Mesendoderm (in vitro differentiated cells): Measurements from ENCODE around the gene PRKCA.

Source experiments
- DNase-seq: peaks from one replicate; pipeline ENCODE4 v3.0.0; 2013
- H2AK5ac ChIP-seq: 2 replicates; pipeline ENCODE4 v1.6.1; 2013; ENCODE audit warnings: low read length, inconsistent platforms
- H2BK120ac ChIP-seq: 2 replicates; pipeline ENCODE4 v1.6.1; 2013; ENCODE audit warnings: low read depth, mild to moderate bottlenecking, low read length, moderate library complexity, mixed read lengths
- H2BK15ac ChIP-seq: replicated peaks from 2 replicates; pipeline ENCODE4 v1.6.1; 2013; ENCODE audit warnings: low read depth, mild to moderate bottlenecking, moderate library complexity
- H2BK5ac ChIP-seq: 2 replicates; pipeline ENCODE4 v1.6.1; 2013; ENCODE audit warnings: low read length, inconsistent platforms
- H3K18ac ChIP-seq: 2 replicates; pipeline ENCODE4 v1.6.1; 2013; ENCODE audit warnings: mild to moderate bottlenecking, low read length, mixed read lengths
- H3K23ac ChIP-seq: one replicate; pipeline ENCODE4 v1.6.1; 2013; ENCODE audit warnings: low read length
- H3K27ac ChIP-seq: 2 replicates; pipeline ENCODE4 v1.5.1; 2013; ENCODE audit warnings: low read depth, mild to moderate bottlenecking, inconsistent platforms, low read length, moderate library complexity
- H3K27me3 ChIP-seq: 2 replicates; pipeline ENCODE4 v1.6.1; 2013; ENCODE audit warnings: low read length, control low read depth, mild to moderate bottlenecking, inconsistent platforms; ENCODE audit not compliant: insufficient read depth, poor library complexity
- H3K36me3 ChIP-seq: 2 replicates; pipeline ENCODE4 v1.6.1; 2013; ENCODE audit warnings: low read length, inconsistent platforms; ENCODE audit not compliant: control insufficient read depth, insufficient read depth
- H3K4ac ChIP-seq: one replicate; pipeline ENCODE4 v1.6.1; 2013; ENCODE audit warnings: low read depth, mild to moderate bottlenecking, low read length, moderate library complexity
- H3K4me1 ChIP-seq: 2 replicates; pipeline ENCODE4 v1.6.1; 2013; ENCODE audit warnings: low read depth, low read length, inconsistent platforms; ENCODE audit not compliant: control insufficient read depth
- H3K4me2 ChIP-seq: 2 replicates; pipeline ENCODE4 v1.6.1; 2013; ENCODE audit warnings: low read length
- H3K4me3 ChIP-seq: 2 replicates; pipeline ENCODE4 v1.5.1; 2013; ENCODE audit warnings: mild to moderate bottlenecking, low read length
- H3K56ac ChIP-seq: one replicate; pipeline ENCODE4 v1.6.1; 2013; ENCODE audit warnings: low read length
- H3K79me1 ChIP-seq: 2 replicates; pipeline ENCODE4 v1.6.1; 2013; ENCODE audit warnings: low read length, inconsistent platforms
- H3K79me2 ChIP-seq: 2 replicates; pipeline ENCODE4 v1.6.1; 2013; ENCODE audit warnings: mild to moderate bottlenecking, low read length; ENCODE audit not compliant: control insufficient read depth, insufficient read depth
- H3K9ac ChIP-seq: 2 replicates; pipeline ENCODE4 v1.6.1; 2013; ENCODE audit warnings: low read length, inconsistent platforms
- H4K5ac ChIP-seq: one replicate; pipeline ENCODE4 v1.6.1; 2013; ENCODE audit warnings: low read length
- H4K8ac ChIP-seq: one replicate; pipeline ENCODE4 v1.6.1; 2013; ENCODE audit warnings: low read depth, mild to moderate bottlenecking, control low read depth, low read length, moderate library complexity
- WGBS: extraction: QIAGEN DNeasy Blood & Tissue Kit; methylation state at CpG from one replicate; pipeline ENCODE4 v1.1.7; 2013; ENCODE audit warnings: low lambda C conversion rate, missing lambda C conversion rate; ENCODE audit not compliant: insufficient coverage; ENCODE audit errors: extremely low coverage; 5-methylcytosine and 5-hydroxymethylcytosine counted together

PRKCA gene

DNA sequence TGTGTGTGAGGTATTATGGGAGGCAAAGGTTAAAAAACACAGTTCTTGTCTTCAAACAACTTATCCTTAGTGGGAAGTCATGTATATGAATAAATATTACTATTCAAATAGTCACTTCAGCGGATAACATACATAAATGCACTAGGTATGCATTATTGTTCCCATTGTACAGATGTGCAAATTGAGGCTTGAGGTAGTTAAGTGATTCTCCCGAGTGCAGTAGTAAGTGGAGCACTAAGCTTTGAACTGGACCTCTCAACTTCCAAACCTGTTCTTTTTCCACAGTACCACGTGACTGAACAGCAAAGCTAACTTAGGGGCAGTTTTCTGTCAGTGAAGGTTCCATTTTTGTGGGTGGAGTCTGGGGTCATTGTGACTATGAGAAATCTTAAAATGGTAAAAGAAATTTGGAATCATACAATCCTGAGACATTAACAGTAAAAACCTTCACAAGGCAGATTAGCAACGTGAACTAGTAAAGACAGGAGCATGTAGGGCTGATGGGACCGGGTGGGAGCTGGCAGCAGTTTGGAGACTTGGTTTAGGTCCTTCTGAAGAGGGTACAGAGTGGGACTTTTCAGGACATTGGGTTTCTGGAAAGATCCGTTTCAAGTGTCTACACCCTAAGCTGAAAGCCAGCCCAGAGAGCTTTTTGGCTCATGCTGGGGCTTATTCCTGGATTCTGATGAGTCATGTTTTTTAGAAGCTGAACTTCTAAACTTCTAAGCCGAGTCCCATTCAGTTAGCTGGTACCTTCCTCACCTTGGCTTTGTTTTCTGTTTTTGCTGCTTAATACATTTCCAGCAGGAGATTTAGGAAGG, 204.9 kb downstream of the PRKCA start:
- no CpG with 5 or more reads among the region's 7 CpGs for WGBS
- Histone ChIP-seq H2BK5ac (no peak overlapping the region), H3K27ac (no peak overlapping the region), H3K9ac (no peak overlapping the region), H2BK15ac (no peak overlapping the region), H3K4me1 (no peaks in the 10 kb centered on the region), H3K4ac (no peak overlapping the region), H3K27me3 (no peaks in the 10 kb centered on the region), H2BK120ac (no peak overlapping the region), H3K4me2 (no peak overlapping the region), H4K8ac (no peak overlapping the region), H3K36me3 (no peaks in the 10 kb centered on the region), H3K18ac (peak overlapping the region; percentile 3), H2AK5ac (no peak overlapping the region), H3K79me2 (no peaks in the 10 kb centered on the region), H3K4me3 (no peak overlapping the region), H3K23ac (no peak overlapping the region), H4K5ac (no peak overlapping the region), H3K79me1 (no peaks in the 10 kb centered on the region), H3K56ac (no peak overlapping the region)
- peak; percentile 38 for DNase-seq

GRCh38 chr17:66507982-66508760, 205.8 kb downstream of the PRKCA start:
- Histone ChIP-seq H2BK15ac (no peak overlapping the region), H3K79me1 (no peaks in the 10 kb centered on the region), H3K18ac (no peak overlapping the region), H4K5ac (no peak overlapping the region), H3K79me2 (no peaks in the 10 kb centered on the region), H4K8ac (no peak overlapping the region), H3K4ac (no peak overlapping the region), H3K9ac (no peak overlapping the region), H3K23ac (no peak overlapping the region), H2AK5ac (no peak overlapping the region), H3K4me3 (no peak overlapping the region), H3K56ac (no peak overlapping the region), H3K4me2 (no peak overlapping the region), H3K36me3 (no peaks in the 10 kb centered on the region), H2BK120ac (no peak overlapping the region), H3K27me3 (no peaks in the 10 kb centered on the region), H3K4me1 (no peaks in the 10 kb centered on the region), H2BK5ac (no peak overlapping the region), H3K27ac (no peak overlapping the region)
- WGBS: no CpG with 5 or more reads among the region's 10 CpGs
- no peak for DNase-seq

DNA sequence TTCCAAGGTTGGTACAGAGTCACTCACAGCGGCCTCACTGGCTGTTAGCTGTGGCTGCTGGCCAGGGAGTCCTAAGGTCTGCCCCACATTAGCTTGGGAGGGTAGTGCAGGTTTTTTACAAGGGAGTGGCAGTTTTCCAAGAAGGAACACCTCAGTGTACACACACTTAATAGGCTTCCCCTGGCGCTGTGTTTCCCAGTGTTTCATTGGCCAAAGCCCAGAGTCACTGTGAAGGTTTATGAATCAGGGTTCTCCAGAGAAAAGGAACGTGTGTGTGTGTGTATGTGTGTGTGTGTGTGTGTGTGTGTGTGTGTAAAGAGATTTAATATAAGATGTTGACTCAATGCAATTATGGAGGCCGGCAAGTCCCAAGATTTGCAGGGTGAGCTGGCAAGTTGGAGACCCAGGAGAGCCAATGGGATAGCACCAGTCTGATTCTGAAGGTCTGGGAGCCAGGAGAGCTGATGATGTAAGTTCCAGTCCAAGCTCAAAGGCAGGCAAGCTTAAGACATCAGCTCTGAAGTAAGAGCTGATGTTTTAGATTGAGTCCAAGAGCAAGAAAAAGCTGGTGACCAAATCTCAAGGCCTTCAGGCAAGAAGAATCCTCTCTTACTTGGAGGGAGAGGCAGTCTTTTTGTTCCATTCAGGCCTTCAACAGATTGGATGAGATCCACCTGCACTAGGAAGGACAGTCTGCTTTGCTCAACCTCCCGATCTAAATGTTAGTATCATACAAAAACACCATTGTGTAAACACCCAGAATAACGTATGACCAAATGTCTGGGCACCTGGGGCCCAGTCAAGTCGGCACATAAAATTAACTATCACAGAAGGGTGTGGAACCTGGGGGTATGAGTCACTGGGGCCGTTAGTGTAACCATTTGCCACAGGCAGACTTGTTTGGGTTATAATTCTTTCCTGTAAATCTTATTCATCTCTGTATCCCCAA, 206.8 kb downstream of the PRKCA start:
- Histone ChIP-seq H4K5ac (no peak overlapping the region), H4K8ac (no peak overlapping the region), H3K9ac (no peak overlapping the region), H3K4me2 (no peak overlapping the region), H3K79me2 (no peaks in the 10 kb centered on the region), H2BK15ac (no peak overlapping the region), H3K4ac (no peak overlapping the region), H3K79me1 (no peaks in the 10 kb centered on the region), H3K4me1 (no peaks in the 10 kb centered on the region), H3K18ac (no peak overlapping the region), H2AK5ac (no peak overlapping the region), H3K23ac (no peak overlapping the region), H3K56ac (no peak overlapping the region), H2BK5ac (no peak overlapping the region), H2BK120ac (no peak overlapping the region), H3K27me3 (no peaks in the 10 kb centered on the region), H3K27ac (no peak overlapping the region), H3K36me3 (no peaks in the 10 kb centered on the region), H3K4me3 (no peak overlapping the region)
- WGBS: no CpG with 5 or more reads among the region's 8 CpGs
- DNase-seq: no peak

DNA sequence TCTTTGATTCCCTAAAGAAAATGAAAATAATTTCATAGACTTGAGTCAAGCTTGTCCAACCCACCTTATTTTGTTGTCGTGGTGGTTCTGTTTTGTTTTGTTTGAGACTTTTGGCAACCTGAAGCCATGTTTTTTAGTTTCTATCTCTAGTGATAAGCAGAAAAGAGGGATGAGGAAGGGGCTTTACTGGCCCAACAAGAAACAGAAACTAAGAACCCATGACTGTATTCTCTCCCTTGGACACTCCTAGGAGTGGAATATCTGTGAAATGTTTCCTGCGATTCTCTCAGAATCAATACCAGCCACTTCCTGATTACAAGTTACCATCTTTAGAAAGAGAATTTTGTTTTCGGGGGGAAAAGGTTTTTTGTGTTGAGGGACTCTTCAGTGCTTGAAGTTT, 207.5 kb downstream of the PRKCA start:
- H3K9ac ChIP-seq: no peak overlapping the region
- no peak overlapping the region for H4K5ac ChIP-seq
- H3K27ac ChIP-seq: no peak overlapping the region
- no peak for DNase-seq
- H3K23ac ChIP-seq: no peak overlapping the region
- H2AK5ac ChIP-seq: no peak overlapping the region
- H3K18ac ChIP-seq: no peak overlapping the region
- no CpG with 5 or more reads among the region's 3 CpGs for WGBS
- no peak overlapping the region for H3K4ac ChIP-seq
- no peaks in the 10 kb centered on the region for H3K4me1 ChIP-seq
- no peak overlapping the region for H2BK15ac ChIP-seq
- H3K79me2 ChIP-seq: no peaks in the 10 kb centered on the region
- no peak overlapping the region for H2BK120ac ChIP-seq
- no peak overlapping the region for H3K56ac ChIP-seq
- no peak overlapping the region for H3K4me3 ChIP-seq
- H2BK5ac ChIP-seq: no peak overlapping the region
- no peak overlapping the region for H4K8ac ChIP-seq
- no peak overlapping the region for H3K4me2 ChIP-seq
- no peaks in the 10 kb centered on the region for H3K79me1 ChIP-seq
- no peaks in the 10 kb centered on the region for H3K27me3 ChIP-seq
- H3K36me3 ChIP-seq: no peaks in the 10 kb centered on the region

DNA sequence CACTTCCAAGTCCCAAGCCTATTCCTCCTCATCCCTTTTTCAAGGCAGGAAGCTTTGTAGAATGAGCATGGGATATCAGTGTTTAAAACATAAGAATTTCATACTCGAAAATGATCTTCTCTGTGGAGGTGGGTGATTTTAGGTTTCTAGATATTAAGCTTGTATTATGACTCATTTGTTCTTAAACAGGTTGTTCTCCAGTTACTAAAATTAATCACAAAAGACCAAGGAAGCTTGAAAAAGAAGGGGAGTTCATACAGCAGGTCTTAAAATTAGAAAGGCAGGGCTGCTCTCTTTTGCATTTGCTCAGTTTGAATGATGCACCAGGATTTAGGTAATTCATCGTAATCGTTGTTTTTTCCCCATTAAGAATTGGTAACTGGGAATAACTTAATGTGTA, 208.7 kb downstream of the PRKCA start:
- WGBS: no CpG with 5 or more reads among the region's 3 CpGs
- no peak overlapping the region for H2BK15ac ChIP-seq
- no peaks in the 10 kb centered on the region for H3K79me1 ChIP-seq
- no peak overlapping the region for H2AK5ac ChIP-seq
- H3K27ac ChIP-seq: no peak overlapping the region
- H3K18ac ChIP-seq: no peak overlapping the region
- H3K4me2 ChIP-seq: no peak overlapping the region
- H2BK120ac ChIP-seq: no peak overlapping the region
- H3K9ac ChIP-seq: no peak overlapping the region
- no peaks in the 10 kb centered on the region for H3K4me1 ChIP-seq
- DNase-seq: no peak
- H3K27me3 ChIP-seq: no peaks in the 10 kb centered on the region
- no peak overlapping the region for H4K8ac ChIP-seq
- no peak overlapping the region for H3K4me3 ChIP-seq
- no peak overlapping the region for H3K4ac ChIP-seq
- no peak overlapping the region for H4K5ac ChIP-seq
- H3K79me2 ChIP-seq: no peaks in the 10 kb centered on the region
- no peak overlapping the region for H3K56ac ChIP-seq
- no peaks in the 10 kb centered on the region for H3K36me3 ChIP-seq
- no peak overlapping the region for H3K23ac ChIP-seq
- no peak overlapping the region for H2BK5ac ChIP-seq
